ENCODE measurements around the gene ECT2L.

DNA sequence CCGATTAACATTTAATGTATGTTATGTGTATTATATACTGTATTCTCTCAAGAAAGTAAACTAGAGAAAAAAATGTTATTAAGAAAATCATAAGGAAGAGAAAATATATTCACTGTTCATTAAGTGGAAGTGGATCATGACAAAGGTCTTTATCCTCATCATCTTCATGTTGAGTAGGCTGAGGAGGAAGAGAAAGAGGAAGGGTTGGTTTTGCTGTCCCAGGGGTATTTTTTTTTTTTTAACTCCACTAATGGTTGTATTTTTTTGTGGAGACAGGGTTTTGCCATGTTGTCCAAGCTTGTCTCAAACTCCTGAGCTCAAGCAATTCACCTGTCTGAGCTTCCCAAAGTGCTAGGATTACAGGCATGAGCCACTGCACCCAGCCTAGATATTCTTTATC lies 11.0 kb downstream of the ECT2L start:
- TF ChIP-seq, protein P1, sequence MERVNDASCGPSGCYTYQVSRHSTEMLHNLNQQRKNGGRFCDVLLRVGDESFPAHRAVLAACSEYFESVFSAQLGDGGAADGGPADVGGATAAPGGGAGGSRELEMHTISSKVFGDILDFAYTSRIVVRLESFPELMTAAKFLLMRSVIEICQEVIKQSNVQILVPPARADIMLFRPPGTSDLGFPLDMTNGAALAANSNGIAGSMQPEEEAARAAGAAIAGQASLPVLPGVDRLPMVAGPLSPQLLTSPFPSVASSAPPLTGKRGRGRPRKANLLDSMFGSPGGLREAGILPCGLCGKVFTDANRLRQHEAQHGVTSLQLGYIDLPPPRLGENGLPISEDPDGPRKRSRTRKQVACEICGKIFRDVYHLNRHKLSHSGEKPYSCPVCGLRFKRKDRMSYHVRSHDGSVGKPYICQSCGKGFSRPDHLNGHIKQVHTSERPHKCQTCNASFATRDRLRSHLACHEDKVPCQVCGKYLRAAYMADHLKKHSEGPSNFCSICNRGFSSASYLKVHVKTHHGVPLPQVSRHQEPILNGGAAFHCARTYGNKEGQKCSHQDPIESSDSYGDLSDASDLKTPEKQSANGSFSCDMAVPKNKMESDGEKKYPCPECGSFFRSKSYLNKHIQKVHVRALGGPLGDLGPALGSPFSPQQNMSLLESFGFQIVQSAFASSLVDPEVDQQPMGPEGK (CRISPR knock-in tag; IDR thresholded peaks at IDR 0.05; ENCODE audit: borderline replicate concordance) = no peak
- no peak for TF ChIP-seq POU6F1 (CRISPR knock-in tag; IDR thresholded peaks at IDR 0.05; ENCODE audit: borderline replicate concordance, low read depth)

All from SK-N-SH treated with all-trans-retinoic acid at 6 μM for 48 hours (cell line).